GM12878 (cell line): ENCODE results near the gene CAMK4. TPM values are rescaled to one million over a fixed set of nuclear protein-coding genes. Genes with fewer than 3 reads are reported as not detected.

ENCODE experiments used
- ATAC-seq: fragments of 200-7000 bp; cut with Tn5 transposase; 3 replicates; pipeline ENCODE4 v1.9.1; 2020; ENCODE audit warnings: mild to moderate bottlenecking, moderate library complexity
- BruUV-seq: library from RNA; stranded (reverse); fragments of 400-500 nt; replicated peaks from 2 replicates; lab custom pipeline; 2021; lab: Mats Ljungman, UMichigan
- CTCF ChIA-PET: fragments of 300-600 bp; sonication (Branson Sonifier 250); formaldehyde crosslinking; extraction: SDS; loops from one replicate; lab custom pipeline; 2021; ENCODE audit warnings: inconsistent platforms; lab: Yijun Ruan, JAX
- POLR2A ChIA-PET: fragments of 350-600 bp; formaldehyde crosslinking; extraction: SDS; loops from one replicate; lab custom pipeline; 2021; ENCODE audit warnings: inconsistent platforms; lab: Charles Lee
- RAD21 ChIA-PET: fragments of 300-600 bp; sonication (Branson Sonifier 250); formaldehyde crosslinking; loops from one replicate; lab custom pipeline; 2023; ENCODE audit warnings: antibody characterized with exemption; ENCODE audit not compliant: unreplicated experiment; lab: Charles Lee
- SMC1A ChIA-PET: fragments of 300-600 bp; sonication (Branson Sonifier 250); formaldehyde crosslinking; loops from one replicate; lab custom pipeline; 2023; ENCODE audit not compliant: unreplicated experiment, uncharacterized antibody; lab: Charles Lee
- DNase-seq: peaks from one replicate; pipeline ENCODE4 v3.0.0-alpha.2; 2011; ENCODE audit warnings: low read depth, low spot score
- FAIRE-seq: peaks from 3 replicates; lab custom pipeline; 2011; peaks lifted over from hg19 to GRCh38; lab: Jason Lieb, UNC
- H2AFZ ChIP-seq: 2 replicates; pipeline ENCODE4 v1.6.0; 2011; ENCODE audit warnings: low read depth, low read length, control low read depth; ENCODE audit not compliant: control insufficient read depth
- H3K27ac ChIP-seq: 2 replicates; pipeline ENCODE4 v1.5.1; 2011; ENCODE audit warnings: control low read depth; ENCODE audit not compliant: control insufficient read depth, insufficient read depth
- H3K27me3 ChIP-seq, 2 experiments: replicated peaks in 1 of 2; 2 replicates each; pipeline versions ENCODE4 v1.6.0 to v1.6.1; 2011; ENCODE audit warnings: low read length in 1 of 2; ENCODE audit not compliant: control insufficient read depth in 2 of 2, insufficient read depth in 2 of 2
- H3K36me3 ChIP-seq, 2 experiments: 2 replicates each; pipeline ENCODE4 v1.5.1; 2011; ENCODE audit warnings: low read length in 1 of 2; ENCODE audit not compliant: control insufficient read depth in 2 of 2, insufficient read depth in 2 of 2
- H3K4me1 ChIP-seq: 2 replicates; pipeline ENCODE4 v1.6.1; 2011; ENCODE audit warnings: mild to moderate bottlenecking, low read length, moderate library complexity, mixed read lengths; ENCODE audit not compliant: control insufficient read depth, insufficient read depth
- H3K4me2 ChIP-seq: 2 replicates; pipeline ENCODE4 v1.6.0; 2011; ENCODE audit warnings: control low read depth; ENCODE audit not compliant: control insufficient read depth, insufficient read depth
- H3K4me3 ChIP-seq: fragments of 200-600 bp; sonication (generic); 2 replicates; pipeline ENCODE4 v1.5.1; 2016
- H3K79me2 ChIP-seq: 2 replicates; pipeline ENCODE4 v1.6.0; 2011; ENCODE audit warnings: low read length; ENCODE audit not compliant: control insufficient read depth, insufficient read depth
- H3K9ac ChIP-seq: 2 replicates; pipeline ENCODE4 v1.8.0; 2011; ENCODE audit warnings: low read length, control low read depth, mixed read lengths; ENCODE audit not compliant: control insufficient read depth, insufficient read depth
- H3K9me3 ChIP-seq: replicated peaks from 3 replicates; pipeline ENCODE4 v1.5.1; 2011; ENCODE audit warnings: mild to moderate bottlenecking, low read length; ENCODE audit not compliant: control insufficient read depth, insufficient read depth
- H4K20me1 ChIP-seq: 2 replicates; pipeline ENCODE4 v1.6.0; 2011; ENCODE audit not compliant: control insufficient read depth, insufficient read depth
- ATF7 ChIP-seq: fragments of 450-650 bp; IDR thresholded peaks from 2 replicates; pipeline ENCODE4 v1.6.1; 2016; ENCODE audit warnings: low read depth, mild to moderate bottlenecking
- IKZF1 ChIP-seq: fragments of 450-650 bp; conservative IDR thresholded peaks from 2 replicates; pipeline ENCODE4 v1.6.1; 2017; ENCODE audit warnings: antibody characterized with exemption, mild to moderate bottlenecking
- MEF2B ChIP-seq: fragments of 450-650 bp; IDR thresholded peaks from 2 replicates; pipeline ENCODE4 v1.6.1; 2018; ENCODE audit warnings: mild to moderate bottlenecking, moderate library complexity; ENCODE audit not compliant: partially characterized antibody, poor library complexity, severe bottlenecking
- SMC3 ChIP-seq: IDR thresholded peaks from 2 replicates; pipeline ENCODE4 v1.6.1; 2011; ENCODE audit warnings: low read length, improper control_type of control experiment, borderline replicate concordance
- WRNIP1 ChIP-seq: IDR thresholded peaks from 2 replicates; pipeline ENCODE4 v1.6.1; 2011; ENCODE audit warnings: low read depth, low read length, improper control_type of control experiment, borderline replicate concordance
- WGBS: methylation state at CpG from one replicate; pipeline ENCODE4 v1.1.6; 2016; ENCODE audit warnings: low lambda C conversion rate; ENCODE audit not compliant: insufficient replicate concordance, insufficient coverage; ENCODE audit errors: missing lambda C conversion rate; 5-methylcytosine and 5-hydroxymethylcytosine counted together
- in situ Hi-C: fragments of 300-500 bp; cut with MboI; formaldehyde crosslinking; loops from 9 replicates; pipeline ENCODE4 v1.14.3; 2018; ENCODE audit warnings: mixed read lengths
- intact Hi-C: fragments of 100-400 bp; cut with micrococcal nuclease; formaldehyde crosslinking; loops from one replicate; pipeline ENCODE4 v1.14.2; 2022; ENCODE audit not compliant: unreplicated experiment
- polyA plus RNA-seq, 11 experiments: library from polyadenylated mRNA; depleted of rRNA in 4 of 11; unstranded in 6 of 11; stranded (reverse) in 5 of 11; fragments of >200 nt; fragmentation: Nextera tagmentation in 4 of 11; fragmentation: Illumina TruSeq in 1 of 11; extraction: Ambion mirVana in 4 of 11; extraction: Trizol in 1 of 11; gene quantifications; 1 replicate in 1 of 11; 2 replicates in 10 of 11; pipeline versions ENCODE4 v1.2.1 to v1.2.3, GENCODE V29; 2011 to 2016; ENCODE audit warnings: inconsistent platforms in 2 of 11, missing spikeins in 2 of 11, low read depth in 1 of 11
- total RNA-seq, 4 experiments: library from RNA; depleted of rRNA in 3 of 4; stranded (reverse); fragments of >200 nt in 3 of 4; fragmentation: Illumina TruSeq in 1 of 4; extraction: Trizol in 1 of 4; gene quantifications; 2 replicates each; pipeline versions ENCODE4 v1.2.1 to v1.2.3, GENCODE V29; 2013 to 2021
- TF ChIP-seq, protein P1 (sequence below), 3 experiments: IDR thresholded peaks in 2 of 3; conservative IDR thresholded peaks in 1 of 3; 2 replicates each; pipeline ENCODE4 v1.5.1; 2011; ENCODE audit warnings: low read depth in 3 of 3, low read length in 3 of 3, mild to moderate bottlenecking in 3 of 3, control low read depth in 2 of 3, moderate library complexity in 2 of 3, inconsistent platforms in 1 of 3, mixed read lengths in 1 of 3; ENCODE audit not compliant: control insufficient read depth in 2 of 3, insufficient read depth in 1 of 3; ENCODE audit errors: extremely low read depth in 1 of 3
- TF ChIP-seq, protein P2 (sequence below): fragments of 450-650 bp; formaldehyde crosslinking; IDR thresholded peaks from 2 replicates; pipeline ENCODE4 v1.5.0; 2022; ENCODE audit warnings: mild to moderate bottlenecking, missing genetic modification characterization
- TF ChIP-seq, protein P3 (sequence below): fragments of 450-650 bp; IDR thresholded peaks from 2 replicates; pipeline ENCODE4 v1.6.1; 2017; ENCODE audit warnings: mild to moderate bottlenecking
- TF ChIP-seq, protein P4 (sequence below): fragments of 450-650 bp; IDR thresholded peaks from 2 replicates; pipeline ENCODE4 v1.6.1; 2017; ENCODE audit warnings: borderline replicate concordance

The CAMK4 gene
- total and polyA plus RNA-seq, 10 of the 15 experiments (the other 5 are each of a cell fraction or from before 2014, with no cell fraction given) = 13.3 to 51.9 (median 35.3) TPM

DNA sequence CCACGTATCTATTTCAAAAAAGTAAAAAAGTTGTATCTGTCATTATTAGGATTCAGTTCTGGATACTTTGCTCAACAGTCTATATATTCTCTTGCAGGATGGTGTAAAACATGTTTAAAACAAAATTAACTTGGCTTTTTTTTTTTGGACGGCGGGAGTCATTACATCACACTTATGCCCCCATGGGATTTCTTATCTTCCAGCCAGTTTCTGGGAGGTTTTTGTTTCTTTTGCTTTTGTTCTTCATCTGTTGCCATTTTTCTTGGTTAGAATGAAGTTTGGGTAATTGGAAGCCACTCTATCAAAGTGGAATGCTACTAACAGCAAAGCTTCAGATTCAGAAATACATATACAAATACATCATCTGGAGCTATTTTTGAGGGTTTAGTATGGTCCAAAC, 289.9 kb downstream of the CAMK4 start:
- ChIA-PET POLR2A (interaction anchor here (0.7 to 1.1 kb wide), 5 partner anchors 10 to 648 kb away, joined by 3 read pairs; no protein-coding TSS in a partner anchor), SMC1A (interaction anchor here (0.6 to 7.5 kb wide), 8 partner anchors 10 to 289 kb away, joined by 3 to 49 read pairs (median 3); partner anchors contain the start of gene CAMK4), CTCF (interaction anchor here (3.6 kb wide), 1 partner anchor 17 kb away, joined by 16 read pairs; no protein-coding TSS in a partner anchor), RAD21 (interaction anchor here (0.6 to 4.1 kb wide), 5 partner anchors 17 to 628 kb away, joined by 3 to 21 read pairs (median 3); partner anchors contain the start of gene NREP)
- in situ Hi-C loops = loop anchor here (25.0 kb wide), 2 partner anchors 777 to 1448 kb away; partner anchors contain the start of genes SLC25A46 and TMEM232
- Histone ChIP-seq H3K4me2 (no peak overlapping the region), H2AFZ (no peak overlapping the region), H3K27me3 (no peaks in the 10 kb centered on the region), H3K9ac (no peak overlapping the region), H3K9me3 (no peaks in the 10 kb centered on the region; the same call in 2 of the 3 replicates), H4K20me1 (no peaks in the 10 kb centered on the region), H3K4me1 (peaks cover 13% of the 10 kb centered on the region), H3K79me2 (peaks cover 35% of the 10 kb centered on the region), H3K36me3 (no peaks in the 10 kb centered on the region), H3K4me3 (no peak overlapping the region), H3K27ac (peak overlapping the region; percentile 97)
- 97% methylated on average over 3 of the region's 3 CpGs for WGBS
- no peak for TF ChIP-seq WRNIP1
- TF ChIP-seq, protein P1, sequence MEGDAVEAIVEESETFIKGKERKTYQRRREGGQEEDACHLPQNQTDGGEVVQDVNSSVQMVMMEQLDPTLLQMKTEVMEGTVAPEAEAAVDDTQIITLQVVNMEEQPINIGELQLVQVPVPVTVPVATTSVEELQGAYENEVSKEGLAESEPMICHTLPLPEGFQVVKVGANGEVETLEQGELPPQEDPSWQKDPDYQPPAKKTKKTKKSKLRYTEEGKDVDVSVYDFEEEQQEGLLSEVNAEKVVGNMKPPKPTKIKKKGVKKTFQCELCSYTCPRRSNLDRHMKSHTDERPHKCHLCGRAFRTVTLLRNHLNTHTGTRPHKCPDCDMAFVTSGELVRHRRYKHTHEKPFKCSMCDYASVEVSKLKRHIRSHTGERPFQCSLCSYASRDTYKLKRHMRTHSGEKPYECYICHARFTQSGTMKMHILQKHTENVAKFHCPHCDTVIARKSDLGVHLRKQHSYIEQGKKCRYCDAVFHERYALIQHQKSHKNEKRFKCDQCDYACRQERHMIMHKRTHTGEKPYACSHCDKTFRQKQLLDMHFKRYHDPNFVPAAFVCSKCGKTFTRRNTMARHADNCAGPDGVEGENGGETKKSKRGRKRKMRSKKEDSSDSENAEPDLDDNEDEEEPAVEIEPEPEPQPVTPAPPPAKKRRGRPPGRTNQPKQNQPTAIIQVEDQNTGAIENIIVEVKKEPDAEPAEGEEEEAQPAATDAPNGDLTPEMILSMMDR (IDR thresholded peaks at IDR 0.05 in 2 of 3, conservative IDR thresholded peaks at IDR 0.05 in 1 of 3; ENCODE audit: control insufficient read depth in 2 of 3, extremely low read depth in 1 of 3, insufficient read depth in 1 of 3, low read depth in 3 of 3, low read length in 3 of 3) = no peak
- TF ChIP-seq MEF2B = peak; percentile 44
- no peak for TF ChIP-seq IKZF1
- TF ChIP-seq, protein P2, sequence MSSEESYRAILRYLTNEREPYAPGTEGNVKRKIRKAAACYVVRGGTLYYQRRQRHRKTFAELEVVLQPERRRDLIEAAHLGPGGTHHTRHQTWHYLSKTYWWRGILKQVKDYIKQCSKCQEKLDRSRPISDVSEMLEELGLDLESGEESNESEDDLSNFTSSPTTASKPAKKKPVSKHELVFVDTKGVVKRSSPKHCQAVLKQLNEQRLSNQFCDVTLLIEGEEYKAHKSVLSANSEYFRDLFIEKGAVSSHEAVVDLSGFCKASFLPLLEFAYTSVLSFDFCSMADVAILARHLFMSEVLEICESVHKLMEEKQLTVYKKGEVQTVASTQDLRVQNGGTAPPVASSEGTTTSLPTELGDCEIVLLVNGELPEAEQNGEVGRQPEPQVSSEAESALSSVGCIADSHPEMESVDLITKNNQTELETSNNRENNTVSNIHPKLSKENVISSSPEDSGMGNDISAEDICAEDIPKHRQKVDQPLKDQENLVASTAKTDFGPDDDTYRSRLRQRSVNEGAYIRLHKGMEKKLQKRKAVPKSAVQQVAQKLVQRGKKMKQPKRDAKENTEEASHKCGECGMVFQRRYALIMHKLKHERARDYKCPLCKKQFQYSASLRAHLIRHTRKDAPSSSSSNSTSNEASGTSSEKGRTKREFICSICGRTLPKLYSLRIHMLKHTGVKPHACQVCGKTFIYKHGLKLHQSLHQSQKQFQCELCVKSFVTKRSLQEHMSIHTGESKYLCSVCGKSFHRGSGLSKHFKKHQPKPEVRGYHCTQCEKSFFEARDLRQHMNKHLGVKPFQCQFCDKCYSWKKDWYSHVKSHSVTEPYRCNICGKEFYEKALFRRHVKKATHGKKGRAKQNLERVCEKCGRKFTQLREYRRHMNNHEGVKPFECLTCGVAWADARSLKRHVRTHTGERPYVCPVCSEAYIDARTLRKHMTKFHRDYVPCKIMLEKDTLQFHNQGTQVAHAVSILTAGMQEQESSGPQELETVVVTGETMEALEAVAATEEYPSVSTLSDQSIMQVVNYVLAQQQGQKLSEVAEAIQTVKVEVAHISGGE (CRISPR knock-in tag) = no peak
- TF ChIP-seq SMC3 = no peak
- peak; percentile 39; the same call in 1 of the 2 replicates for TF ChIP-seq ATF7
- TF ChIP-seq, protein P3, sequence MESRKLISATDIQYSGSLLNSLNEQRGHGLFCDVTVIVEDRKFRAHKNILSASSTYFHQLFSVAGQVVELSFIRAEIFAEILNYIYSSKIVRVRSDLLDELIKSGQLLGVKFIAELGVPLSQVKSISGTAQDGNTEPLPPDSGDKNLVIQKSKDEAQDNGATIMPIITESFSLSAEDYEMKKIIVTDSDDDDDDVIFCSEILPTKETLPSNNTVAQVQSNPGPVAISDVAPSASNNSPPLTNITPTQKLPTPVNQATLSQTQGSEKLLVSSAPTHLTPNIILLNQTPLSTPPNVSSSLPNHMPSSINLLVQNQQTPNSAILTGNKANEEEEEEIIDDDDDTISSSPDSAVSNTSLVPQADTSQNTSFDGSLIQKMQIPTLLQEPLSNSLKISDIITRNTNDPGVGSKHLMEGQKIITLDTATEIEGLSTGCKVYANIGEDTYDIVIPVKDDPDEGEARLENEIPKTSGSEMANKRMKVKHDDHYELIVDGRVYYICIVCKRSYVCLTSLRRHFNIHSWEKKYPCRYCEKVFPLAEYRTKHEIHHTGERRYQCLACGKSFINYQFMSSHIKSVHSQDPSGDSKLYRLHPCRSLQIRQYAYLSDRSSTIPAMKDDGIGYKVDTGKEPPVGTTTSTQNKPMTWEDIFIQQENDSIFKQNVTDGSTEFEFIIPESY = 0 out of 2 replicates have a peak, but pooled peaks have one; percentile 10
- TF ChIP-seq, protein P4, sequence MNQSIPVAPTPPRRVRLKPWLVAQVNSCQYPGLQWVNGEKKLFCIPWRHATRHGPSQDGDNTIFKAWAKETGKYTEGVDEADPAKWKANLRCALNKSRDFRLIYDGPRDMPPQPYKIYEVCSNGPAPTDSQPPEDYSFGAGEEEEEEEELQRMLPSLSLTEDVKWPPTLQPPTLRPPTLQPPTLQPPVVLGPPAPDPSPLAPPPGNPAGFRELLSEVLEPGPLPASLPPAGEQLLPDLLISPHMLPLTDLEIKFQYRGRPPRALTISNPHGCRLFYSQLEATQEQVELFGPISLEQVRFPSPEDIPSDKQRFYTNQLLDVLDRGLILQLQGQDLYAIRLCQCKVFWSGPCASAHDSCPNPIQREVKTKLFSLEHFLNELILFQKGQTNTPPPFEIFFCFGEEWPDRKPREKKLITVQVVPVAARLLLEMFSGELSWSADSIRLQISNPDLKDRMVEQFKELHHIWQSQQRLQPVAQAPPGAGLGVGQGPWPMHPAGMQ = no peak
- intact Hi-C loops = loop anchor here (5.0 to 10.0 kb wide), 3 partner anchors 287 to 1011 kb away; no protein-coding TSS in a partner anchor
- DNase-seq (no peak), FAIRE-seq (no peak), ATAC-seq (no peak)
- no TSS peak for BruUV-seq
